Heart left ventricle (tissue), 13 donors: Measurements from ENCODE around the gene ALPP.
"Not testable (repeated sequence)": the region's sequence is repeated elsewhere in the genome, so short reads cannot be mapped to it uniquely, and the experiment has no call there.

Experiments used
- CTCF ChIP-seq, 12 donors: fragments of 200-600 bp; sonication (generic) in 4 of 12; IDR thresholded peaks; one replicate each; pipeline versions ENCODE4 v1.5.0 to v1.8.0; 2018 to 2022; ENCODE audit warnings: antibody characterized with exemption in 12 of 12, mild to moderate bottlenecking in 5 of 12
- POLR2A ChIP-seq, 2 donors: fragments of 450-650 bp; IDR thresholded peaks; one replicate each; pipeline ENCODE4 v1.6.1; 2017; ENCODE audit warnings: antibody characterized with exemption in 2 of 2, mild to moderate bottlenecking in 2 of 2, moderate library complexity in 2 of 2
- donor health status: ischemic (EF 13 %, LVEDD 7.1; RV severe dilation, severe dysfunction).
- donor health status: DM: no; HTN: yes; CAD: no.
- donor health status: DM: no; HTN: no; CAD: no.
- donor health status: ischemic (EF 25% LVEDD 6.9; RV normal size, moderate dysfunction).
- donor health status: ischemic (EF 25% LVEDD 5.7; RV mildly dilated, moderate dysfunction).
- donor health status: ischemic (EF 35%, LVEDD 5.7; RV mildly dilated, moderate dysfunction).
- donor health status: nonischemic (EF 11% LVEDD 7.7; RV severe dilation, severe dysfunction).
- donor health status: DM: yes; HTN: yes; CAD: no.
- donor health status: PGD.
- donor health status: ischemic (EF 29% LVEDD 5.4; RV normal size, mild dysfunction).
- donor health status: nonischemic (EF 23%, LVEDD 6.1; RV moderate dilation, normal function).

DNA sequence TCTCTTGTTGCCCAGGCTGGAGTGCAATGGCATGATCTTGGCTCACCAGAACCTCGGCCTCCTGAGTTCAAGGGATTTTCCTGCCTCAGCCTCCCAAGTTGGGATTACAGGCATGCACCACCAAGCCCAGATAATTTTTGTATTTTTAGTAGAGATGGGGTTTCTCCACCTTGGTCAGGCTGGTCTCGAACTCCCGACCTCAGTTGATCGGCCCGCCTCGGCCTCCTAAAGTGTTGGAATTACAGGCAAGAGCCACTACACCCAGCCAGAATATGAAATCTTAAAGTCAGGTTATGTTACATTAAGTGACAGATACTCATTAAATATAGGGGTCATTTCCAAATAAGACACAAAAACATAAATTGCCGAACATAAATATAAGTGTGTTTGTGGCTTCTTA is 15.9 kb downstream of the ALPP start:
- TF ChIP-seq POLR2A, CTCF (IDR thresholded peaks at IDR 0.05): not testable (repeated sequence)
